ENCODE data around the gene ANGPTL8. TPM values are rescaled to one million over a fixed set of nuclear protein-coding genes. Genes with fewer than 3 reads are reported as not detected.
A peak's percentile ranks its signal among the peaks of the same experiment; 100 is the strongest.

ANGPTL8 gene
- total and polyA plus RNA-seq, 2 of the 13 experiments (the other 11 are each of a cell fraction or from before 2014, with no cell fraction given) = 27.3 to 243 TPM

DNA sequence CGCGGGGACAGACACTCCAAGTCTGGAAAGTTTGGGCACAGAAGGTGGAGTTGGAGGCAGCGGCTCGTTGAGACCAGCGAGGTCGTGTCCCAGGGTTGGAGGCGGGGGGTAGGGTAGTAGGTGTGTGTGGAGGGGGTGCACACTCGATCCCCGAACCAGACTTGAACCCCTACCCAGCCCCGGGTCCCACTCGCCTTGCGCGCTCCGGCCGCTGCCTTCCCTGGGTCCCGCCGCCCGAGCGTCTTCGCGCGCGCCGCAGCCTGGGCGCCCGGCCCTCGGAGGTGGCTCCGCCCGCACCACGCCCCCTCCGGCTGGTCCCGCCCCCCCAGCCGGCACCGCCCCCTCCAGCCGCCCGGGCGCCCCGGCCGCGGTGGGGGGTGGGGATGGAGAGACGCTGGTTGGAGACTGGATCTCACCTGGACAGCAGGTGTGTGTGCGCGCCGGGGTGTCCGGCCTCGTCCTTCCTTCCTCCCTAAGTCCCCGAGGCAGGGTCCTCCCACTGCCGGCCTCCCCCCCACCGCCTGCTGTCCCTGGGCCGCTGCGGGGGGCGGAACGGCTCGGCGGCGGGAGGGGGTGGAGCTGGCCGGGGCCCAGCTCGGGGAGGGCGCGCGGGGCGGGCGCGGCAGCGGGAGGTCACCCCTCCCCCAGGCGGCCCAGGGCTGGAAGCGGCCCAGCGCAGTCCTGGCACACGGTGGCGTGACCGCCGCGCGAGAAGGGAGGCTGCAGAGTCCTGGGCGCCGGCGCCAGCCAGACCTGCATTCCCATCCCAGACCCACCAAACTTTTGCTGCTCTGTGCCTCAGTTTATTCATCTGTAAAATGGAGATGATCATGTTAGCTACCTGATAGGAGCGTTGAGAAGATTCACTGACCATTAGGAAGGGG lies 41.9 kb upstream of the ANGPTL8 start, which contains the start of gene KANK2 (continued):
- no peak for TF ChIP-seq KIAA2018 (CRISPR knock-in tag; IDR thresholded peaks at IDR 0.05; ENCODE audit: borderline replicate concordance)
- TF ChIP-seq ZBTB21 (CRISPR knock-in tag; IDR thresholded peaks at IDR 0.05) = no peak
- TF ChIP-seq ZNF878 (CRISPR knock-in tag; IDR thresholded peaks at IDR 0.05) = no peak
- no peak for TF ChIP-seq XBP1 (CRISPR knock-in tag; IDR thresholded peaks at IDR 0.05)
- TF ChIP-seq FOXP1 (IDR thresholded peaks at IDR 0.05) = no peak
- no peak for TF ChIP-seq FOXP1 (CRISPR knock-in tag; IDR thresholded peaks at IDR 0.05)
- TF ChIP-seq, protein P1, sequence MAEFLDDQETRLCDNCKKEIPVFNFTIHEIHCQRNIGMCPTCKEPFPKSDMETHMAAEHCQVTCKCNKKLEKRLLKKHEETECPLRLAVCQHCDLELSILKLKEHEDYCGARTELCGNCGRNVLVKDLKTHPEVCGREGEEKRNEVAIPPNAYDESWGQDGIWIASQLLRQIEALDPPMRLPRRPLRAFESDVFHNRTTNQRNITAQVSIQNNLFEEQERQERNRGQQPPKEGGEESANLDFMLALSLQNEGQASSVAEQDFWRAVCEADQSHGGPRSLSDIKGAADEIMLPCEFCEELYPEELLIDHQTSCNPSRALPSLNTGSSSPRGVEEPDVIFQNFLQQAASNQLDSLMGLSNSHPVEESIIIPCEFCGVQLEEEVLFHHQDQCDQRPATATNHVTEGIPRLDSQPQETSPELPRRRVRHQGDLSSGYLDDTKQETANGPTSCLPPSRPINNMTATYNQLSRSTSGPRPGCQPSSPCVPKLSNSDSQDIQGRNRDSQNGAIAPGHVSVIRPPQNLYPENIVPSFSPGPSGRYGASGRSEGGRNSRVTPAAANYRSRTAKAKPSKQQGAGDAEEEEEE (CRISPR knock-in tag; IDR thresholded peaks at IDR 0.05; ENCODE audit: borderline replicate concordance) = no peak
- no peak for TF ChIP-seq ZBTB1 (CRISPR knock-in tag; IDR thresholded peaks at IDR 0.05; ENCODE audit: borderline replicate concordance)
- TF ChIP-seq ZEB1 (IDR thresholded peaks at IDR 0.05; ENCODE audit: insufficient replicate concordance, low read depth) = peak; percentile 96
- 0 out of 2 replicates have a peak, but pooled peaks have one; percentile 17 for TF ChIP-seq TEAD2 (CRISPR knock-in tag; IDR thresholded peaks at IDR 0.05)
- TF ChIP-seq, protein P2, sequence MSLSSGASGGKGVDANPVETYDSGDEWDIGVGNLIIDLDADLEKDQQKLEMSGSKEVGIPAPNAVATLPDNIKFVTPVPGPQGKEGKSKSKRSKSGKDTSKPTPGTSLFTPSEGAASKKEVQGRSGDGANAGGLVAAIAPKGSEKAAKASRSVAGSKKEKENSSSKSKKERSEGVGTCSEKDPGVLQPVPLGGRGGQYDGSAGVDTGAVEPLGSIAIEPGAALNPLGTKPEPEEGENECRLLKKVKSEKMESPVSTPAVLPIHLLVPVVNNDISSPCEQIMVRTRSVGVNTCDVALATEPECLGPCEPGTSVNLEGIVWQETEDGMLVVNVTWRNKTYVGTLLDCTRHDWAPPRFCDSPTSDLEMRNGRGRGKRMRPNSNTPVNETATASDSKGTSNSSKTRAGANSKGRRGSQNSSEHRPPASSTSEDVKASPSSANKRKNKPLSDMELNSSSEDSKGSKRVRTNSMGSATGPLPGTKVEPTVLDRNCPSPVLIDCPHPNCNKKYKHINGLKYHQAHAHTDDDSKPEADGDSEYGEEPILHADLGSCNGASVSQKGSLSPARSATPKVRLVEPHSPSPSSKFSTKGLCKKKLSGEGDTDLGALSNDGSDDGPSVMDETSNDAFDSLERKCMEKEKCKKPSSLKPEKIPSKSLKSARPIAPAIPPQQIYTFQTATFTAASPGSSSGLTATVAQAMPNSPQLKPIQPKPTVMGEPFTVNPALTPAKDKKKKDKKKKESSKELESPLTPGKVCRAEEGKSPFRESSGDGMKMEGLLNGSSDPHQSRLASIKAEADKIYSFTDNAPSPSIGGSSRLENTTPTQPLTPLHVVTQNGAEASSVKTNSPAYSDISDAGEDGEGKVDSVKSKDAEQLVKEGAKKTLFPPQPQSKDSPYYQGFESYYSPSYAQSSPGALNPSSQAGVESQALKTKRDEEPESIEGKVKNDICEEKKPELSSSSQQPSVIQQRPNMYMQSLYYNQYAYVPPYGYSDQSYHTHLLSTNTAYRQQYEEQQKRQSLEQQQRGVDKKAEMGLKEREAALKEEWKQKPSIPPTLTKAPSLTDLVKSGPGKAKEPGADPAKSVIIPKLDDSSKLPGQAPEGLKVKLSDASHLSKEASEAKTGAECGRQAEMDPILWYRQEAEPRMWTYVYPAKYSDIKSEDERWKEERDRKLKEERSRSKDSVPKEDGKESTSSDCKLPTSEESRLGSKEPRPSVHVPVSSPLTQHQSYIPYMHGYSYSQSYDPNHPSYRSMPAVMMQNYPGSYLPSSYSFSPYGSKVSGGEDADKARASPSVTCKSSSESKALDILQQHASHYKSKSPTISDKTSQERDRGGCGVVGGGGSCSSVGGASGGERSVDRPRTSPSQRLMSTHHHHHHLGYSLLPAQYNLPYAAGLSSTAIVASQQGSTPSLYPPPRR (CRISPR knock-in tag; IDR thresholded peaks at IDR 0.05; ENCODE audit: borderline replicate concordance) = no peak

All from HepG2 (cell line).